ENCODE results near the gene IRF2. TPM values are rescaled to one million over a fixed set of nuclear protein-coding genes. Genes with fewer than 3 reads are reported as not detected.

Gene IRF2
- total and polyA plus RNA-seq, 2 of the 8 experiments (the other 6 are each of a cell fraction or from before 2014, with no cell fraction given), result 13.8 to 17.0 TPM

GRCh38 chr4:184392316-184392715, 82.0 kb downstream of the IRF2 start (continued):
- TF ChIP-seq NANOG (IDR thresholded peaks at IDR 0.05; ENCODE audit: insufficient read depth, low read depth, low read length, poor library complexity, severe bottlenecking), result no peak
- TF ChIP-seq RXRA (IDR thresholded peaks at IDR 0.05; ENCODE audit: insufficient read depth, low read depth, low read length), result no peak
- TF ChIP-seq POLR2A (IDR thresholded peaks at IDR 0.05; ENCODE audit: control extremely low read depth in 1 of 2, low read depth in 2 of 2, low read length in 2 of 2), result no peak
- TF ChIP-seq, protein P1, sequence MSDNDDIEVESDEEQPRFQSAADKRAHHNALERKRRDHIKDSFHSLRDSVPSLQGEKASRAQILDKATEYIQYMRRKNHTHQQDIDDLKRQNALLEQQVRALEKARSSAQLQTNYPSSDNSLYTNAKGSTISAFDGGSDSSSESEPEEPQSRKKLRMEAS (IDR thresholded peaks at IDR 0.05), result no peak
